HFFc6 (cell line): ENCODE measurements around the gene MLLT11. TPM values are rescaled to one million over a fixed set of nuclear protein-coding genes. Genes with fewer than 3 reads are reported as not detected.

Experiments
- DNase-seq: peaks from one replicate; pipeline ENCODE4 v3.0.0-alpha.2; 2018
- H3K27ac Mint-ChIP-seq: 2 replicates; pipeline ENCODE4 v1.8.0; 2020; ENCODE audit warnings: mild to moderate bottlenecking, mixed read lengths
- H3K27me3 Mint-ChIP-seq: 2 replicates; pipeline ENCODE4 v1.8.0; 2021; ENCODE audit warnings: mild to moderate bottlenecking, moderate library complexity, mixed read lengths; ENCODE audit not compliant: insufficient read depth
- H3K36me3 Mint-ChIP-seq: 2 replicates; pipeline ENCODE4 v1.8.0; 2021; ENCODE audit warnings: low read depth, mixed read lengths
- H3K4me1 Mint-ChIP-seq: 2 replicates; pipeline ENCODE4 v1.8.0; 2020; ENCODE audit warnings: low read depth, mixed read lengths
- H3K4me3 Mint-ChIP-seq: 2 replicates; pipeline ENCODE4 v1.8.0; 2020; ENCODE audit warnings: mild to moderate bottlenecking, moderate library complexity, mixed read lengths
- H3K9me3 Mint-ChIP-seq: 2 replicates; pipeline ENCODE4 v1.8.0; 2020; ENCODE audit warnings: mild to moderate bottlenecking, mixed read lengths
- long read RNA-seq: library from polyadenylated mRNA; unstranded; transcript quantifications from one replicate; pipeline ENCODE4 v2.0.0, GENCODE V29; 2019
- total RNA-seq, 6 experiments: library from RNA; stranded (reverse); fragmentation: NEBNext Ultra II Directional; extraction: Animal tissue kit (Norgen Biotek cat#: 25700); gene quantifications; 2 replicates in 1 of 6; 3 replicates in 5 of 6; pipeline ENCODE4 v1.2.3, GENCODE V29; 2021
- TF ChIP-seq, protein P1 (sequence below): fragments of 200-600 bp; sonication (generic); IDR thresholded peaks from 2 replicates; pipeline ENCODE4 v1.5.0; 2021; ENCODE audit warnings: antibody characterized with exemption, mild to moderate bottlenecking

The MLLT11 gene, protein sequence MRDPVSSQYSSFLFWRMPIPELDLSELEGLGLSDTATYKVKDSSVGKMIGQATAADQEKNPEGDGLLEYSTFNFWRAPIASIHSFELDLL
- total RNA-seq = 10 to 100 TPM in 4 of 6 experiments, 1 to 10 TPM in 2; 9.3 to 11.7 (median 10.8) TPM
- long read RNA-seq, full-length matches to known transcripts = 37 of 43 reads
- long read RNA-seq, partial matches to known transcripts = 0 of 43 reads
- long read RNA-seq, other reads (novel, unspliced or antisense) = 6 of 43 reads

DNA sequence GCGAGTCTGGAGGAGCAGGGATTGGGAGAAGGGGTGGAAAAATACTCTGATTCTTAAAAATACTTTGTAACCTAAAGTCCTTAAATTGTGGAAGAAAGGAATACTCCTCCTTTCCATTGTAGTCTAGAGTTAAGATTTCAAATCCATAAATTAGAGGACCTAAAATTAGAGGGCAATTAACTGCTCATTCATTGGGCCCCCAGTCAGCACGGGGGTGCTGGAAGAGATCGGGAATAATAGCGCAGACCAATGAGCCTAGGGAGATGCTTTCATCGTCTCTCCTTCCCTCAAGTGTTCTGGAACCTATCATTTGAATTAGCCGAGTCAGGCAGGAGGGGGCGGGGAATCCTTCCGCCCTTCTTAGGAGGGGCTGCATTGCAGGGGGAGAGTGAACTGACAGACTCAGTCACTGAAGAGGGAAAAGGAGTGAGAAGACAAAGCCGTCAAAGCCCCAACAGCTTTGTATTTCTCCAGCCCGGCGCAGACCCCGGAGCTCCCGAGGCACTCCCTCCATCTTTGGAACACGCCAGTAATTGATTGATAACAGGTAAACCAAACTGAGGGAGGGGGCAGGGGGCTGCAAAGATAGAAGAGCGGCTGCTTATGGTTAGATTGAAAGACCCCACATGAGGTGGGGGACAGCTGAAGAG lies at the start of gene MLLT11:
Gene MLLT11 (plus strand): TSS at position 391 of the 650 bp plus-strand sequence. CDS start 6,828 bp downstream, outside the sequence.
- H3K27ac Mint-ChIP-seq = peak within 1 kb of the TSS; percentile 99
- TF ChIP-seq, protein P1, sequence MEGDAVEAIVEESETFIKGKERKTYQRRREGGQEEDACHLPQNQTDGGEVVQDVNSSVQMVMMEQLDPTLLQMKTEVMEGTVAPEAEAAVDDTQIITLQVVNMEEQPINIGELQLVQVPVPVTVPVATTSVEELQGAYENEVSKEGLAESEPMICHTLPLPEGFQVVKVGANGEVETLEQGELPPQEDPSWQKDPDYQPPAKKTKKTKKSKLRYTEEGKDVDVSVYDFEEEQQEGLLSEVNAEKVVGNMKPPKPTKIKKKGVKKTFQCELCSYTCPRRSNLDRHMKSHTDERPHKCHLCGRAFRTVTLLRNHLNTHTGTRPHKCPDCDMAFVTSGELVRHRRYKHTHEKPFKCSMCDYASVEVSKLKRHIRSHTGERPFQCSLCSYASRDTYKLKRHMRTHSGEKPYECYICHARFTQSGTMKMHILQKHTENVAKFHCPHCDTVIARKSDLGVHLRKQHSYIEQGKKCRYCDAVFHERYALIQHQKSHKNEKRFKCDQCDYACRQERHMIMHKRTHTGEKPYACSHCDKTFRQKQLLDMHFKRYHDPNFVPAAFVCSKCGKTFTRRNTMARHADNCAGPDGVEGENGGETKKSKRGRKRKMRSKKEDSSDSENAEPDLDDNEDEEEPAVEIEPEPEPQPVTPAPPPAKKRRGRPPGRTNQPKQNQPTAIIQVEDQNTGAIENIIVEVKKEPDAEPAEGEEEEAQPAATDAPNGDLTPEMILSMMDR = no peak
- H3K4me3 Mint-ChIP-seq = peak within 1 kb of the TSS; percentile 93
- peaks cover 36% of the 10 kb centered on the region for H3K36me3 Mint-ChIP-seq
- peaks cover 6% of the 10 kb centered on the region for H3K27me3 Mint-ChIP-seq
- peak; percentile 43 for DNase-seq
- no peaks in the 10 kb centered on the region for H3K9me3 Mint-ChIP-seq
- peaks cover 59% of the 10 kb centered on the region for H3K4me1 Mint-ChIP-seq

DNA sequence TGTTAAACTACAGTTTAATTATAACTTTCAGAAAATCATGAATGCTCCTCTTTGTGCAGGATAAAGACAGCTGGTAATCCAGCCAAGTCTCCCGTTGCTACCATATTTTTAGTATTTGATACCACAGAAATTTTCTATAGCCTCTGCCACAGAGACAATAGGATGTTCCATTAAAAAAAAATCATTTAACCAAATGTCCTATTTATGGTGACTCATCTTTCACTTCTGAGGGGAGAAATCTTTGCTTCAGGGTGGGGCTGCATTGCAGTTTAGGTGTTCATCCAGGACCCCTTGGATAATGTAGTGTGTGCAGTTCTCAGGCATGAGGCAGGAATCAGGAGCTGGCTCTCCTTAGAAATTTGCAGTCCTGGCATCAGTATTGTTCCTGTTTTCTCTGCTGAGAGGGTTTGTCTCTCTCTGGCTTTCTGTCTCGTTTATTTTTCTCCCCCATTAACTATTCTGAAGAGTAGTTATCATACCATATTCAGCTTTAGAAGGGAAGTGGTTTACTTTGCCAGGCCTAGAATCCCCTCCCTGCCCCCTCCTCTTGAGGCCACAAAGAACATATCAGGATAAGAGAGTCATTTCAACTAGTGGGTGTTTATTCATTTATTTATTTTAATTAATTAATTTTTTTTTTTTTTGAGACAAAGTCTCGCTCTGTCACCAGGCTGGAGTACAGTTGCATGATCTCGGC lies 48.9 kb upstream of the MLLT11 start:
- no peak for DNase-seq
- peaks cover 5% of the 10 kb centered on the region; the same call in 1 of the 2 replicates for H3K36me3 Mint-ChIP-seq
- H3K27ac Mint-ChIP-seq = no peak overlapping the region
- H3K4me1 Mint-ChIP-seq = peaks cover 49% of the 10 kb centered on the region
- TF ChIP-seq, protein P1 = no peak
- no peak overlapping the region for H3K4me3 Mint-ChIP-seq
- no peaks in the 10 kb centered on the region for H3K9me3 Mint-ChIP-seq
- peaks cover 2% of the 10 kb centered on the region for H3K27me3 Mint-ChIP-seq

DNA sequence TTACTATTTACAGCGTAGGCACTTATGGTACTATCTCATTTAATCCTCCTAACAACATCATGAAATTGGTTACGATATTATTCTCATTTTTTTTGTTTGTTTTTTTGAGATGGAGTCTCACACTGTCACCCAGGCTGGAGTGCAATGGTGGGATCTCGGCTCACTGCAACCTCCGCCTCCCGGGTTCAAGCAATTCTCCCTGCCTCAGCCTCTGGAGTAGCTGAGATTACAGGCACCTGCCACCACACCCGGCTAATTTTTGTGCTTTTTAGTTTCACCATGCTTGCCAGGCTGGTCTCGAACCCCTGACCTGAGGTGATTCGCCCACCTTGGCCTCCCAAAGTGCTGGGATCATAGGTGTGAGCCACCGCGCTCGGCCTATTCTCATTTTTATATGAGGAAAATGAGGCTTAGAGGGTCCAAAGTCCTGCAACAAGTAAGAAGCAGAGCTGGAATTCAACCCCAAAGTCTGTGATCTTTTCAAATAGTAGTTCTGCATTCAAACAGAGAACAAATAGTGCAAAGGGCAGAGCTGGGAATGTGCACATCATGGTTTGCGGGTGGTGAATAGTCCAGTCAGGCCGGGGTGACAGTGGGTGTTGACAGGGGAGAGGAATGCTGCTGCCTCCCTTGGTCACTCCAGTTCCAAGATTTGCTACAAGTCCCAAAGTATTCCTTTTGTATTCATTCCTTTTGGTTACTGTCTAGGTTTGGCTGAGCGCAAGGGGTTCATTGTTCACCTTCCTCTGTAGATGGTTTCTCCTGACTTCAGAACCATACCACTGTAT lies 47.3 kb upstream of the MLLT11 start:
- TF ChIP-seq, protein P1 = no peak
- Mint-ChIP-seq H3K9me3 (no peaks in the 10 kb centered on the region), H3K4me3 (no peak overlapping the region), H3K36me3 (peaks cover 5% of the 10 kb centered on the region; the same call in 1 of the 2 replicates), H3K4me1 (peaks cover 34% of the 10 kb centered on the region), H3K27ac (peak overlapping the region; percentile 12; the same call in 1 of the 2 replicates), H3K27me3 (no peaks in the 10 kb centered on the region)
- DNase-seq = no peak

DNA sequence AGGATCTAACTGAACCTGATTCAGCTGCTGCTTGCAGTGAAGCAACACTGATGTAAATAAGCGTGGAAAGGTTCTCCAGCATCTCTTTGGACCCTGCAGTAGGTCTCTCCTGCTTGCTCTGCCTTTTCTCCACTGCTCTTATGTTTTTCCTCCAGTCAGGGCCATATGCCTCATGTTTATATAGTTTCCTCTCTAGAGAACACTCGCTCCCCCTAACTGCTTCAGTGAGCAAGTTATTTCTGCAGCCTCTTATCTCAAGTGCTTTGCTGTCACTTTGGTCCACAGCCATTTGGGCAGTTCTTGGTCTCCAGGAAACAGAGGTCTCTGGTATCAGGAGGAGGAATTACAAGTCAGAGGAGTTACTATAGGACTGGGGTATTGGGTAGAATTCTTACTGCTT lies 46.7 kb upstream of the MLLT11 start:
- DNase-seq = no peak
- Mint-ChIP-seq H3K27ac (peak overlapping the region; percentile 12), H3K9me3 (no peaks in the 10 kb centered on the region), H3K4me1 (peaks cover 29% of the 10 kb centered on the region), H3K4me3 (no peak overlapping the region), H3K27me3 (no peaks in the 10 kb centered on the region), H3K36me3 (peaks cover 5% of the 10 kb centered on the region; the same call in 1 of the 2 replicates)
- TF ChIP-seq, protein P1 = no peak

DNA sequence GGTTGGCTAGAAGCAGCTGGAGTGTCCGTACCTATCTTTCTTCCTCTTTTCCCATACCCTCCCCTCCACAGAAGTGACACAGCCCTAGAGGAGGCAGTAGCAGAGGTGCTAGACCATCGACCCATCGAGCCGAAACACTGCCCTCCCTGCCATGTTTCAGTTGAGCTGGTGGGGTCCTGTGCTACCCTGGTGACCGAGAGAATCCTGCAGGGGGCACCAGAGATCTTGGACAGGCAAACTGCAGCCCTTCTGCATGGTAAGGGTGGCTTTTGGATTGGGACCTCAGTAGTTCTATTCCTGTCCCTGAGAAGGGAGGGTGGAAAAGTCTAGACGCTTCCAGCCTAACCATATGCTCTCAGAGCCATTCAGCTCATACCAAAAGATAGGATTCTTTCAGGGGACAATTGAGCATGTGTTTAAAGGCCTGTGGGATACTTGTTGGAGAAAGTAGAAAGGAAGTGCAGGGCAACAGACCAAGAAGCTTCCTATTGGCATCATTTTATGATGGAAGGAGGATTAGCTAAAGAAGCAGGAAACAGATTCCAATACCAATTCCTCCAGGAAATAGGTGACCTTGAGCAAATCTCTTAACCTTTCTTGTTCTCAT lies 35.6 kb upstream of the MLLT11 start:
- H3K27ac Mint-ChIP-seq = no peak overlapping the region
- H3K4me1 Mint-ChIP-seq = peaks cover 7% of the 10 kb centered on the region
- no peaks in the 10 kb centered on the region for H3K9me3 Mint-ChIP-seq
- no peak overlapping the region for H3K4me3 Mint-ChIP-seq
- no peaks in the 10 kb centered on the region; the same call in 1 of the 2 replicates for H3K27me3 Mint-ChIP-seq
- TF ChIP-seq, protein P1 = peak; percentile 84
- peak; percentile 53 for DNase-seq
- peaks cover 10% of the 10 kb centered on the region; the same call in 1 of the 2 replicates for H3K36me3 Mint-ChIP-seq
